ENCODE measurements around the gene CDYL2.

DNA sequence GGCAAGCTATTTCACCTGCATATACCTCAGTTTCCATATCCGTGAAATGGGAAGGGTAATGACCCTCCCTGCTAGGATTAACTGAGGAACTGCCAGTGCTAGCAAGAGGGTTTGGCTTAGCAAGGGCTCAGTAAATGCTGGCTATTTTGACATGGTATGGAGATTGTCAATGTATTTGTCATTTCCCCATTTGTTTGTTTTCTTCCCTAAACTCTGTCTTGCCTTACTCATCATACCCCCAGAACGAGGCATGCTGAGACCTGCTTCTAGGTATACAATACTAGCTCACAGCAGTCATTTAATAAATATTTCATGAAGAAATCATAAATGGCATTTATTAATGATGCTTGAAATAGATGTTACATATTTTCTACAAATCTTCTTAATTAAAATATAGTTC, 139.6 kb downstream of the CDYL2 start:
- TF ChIP-seq, protein P1, sequence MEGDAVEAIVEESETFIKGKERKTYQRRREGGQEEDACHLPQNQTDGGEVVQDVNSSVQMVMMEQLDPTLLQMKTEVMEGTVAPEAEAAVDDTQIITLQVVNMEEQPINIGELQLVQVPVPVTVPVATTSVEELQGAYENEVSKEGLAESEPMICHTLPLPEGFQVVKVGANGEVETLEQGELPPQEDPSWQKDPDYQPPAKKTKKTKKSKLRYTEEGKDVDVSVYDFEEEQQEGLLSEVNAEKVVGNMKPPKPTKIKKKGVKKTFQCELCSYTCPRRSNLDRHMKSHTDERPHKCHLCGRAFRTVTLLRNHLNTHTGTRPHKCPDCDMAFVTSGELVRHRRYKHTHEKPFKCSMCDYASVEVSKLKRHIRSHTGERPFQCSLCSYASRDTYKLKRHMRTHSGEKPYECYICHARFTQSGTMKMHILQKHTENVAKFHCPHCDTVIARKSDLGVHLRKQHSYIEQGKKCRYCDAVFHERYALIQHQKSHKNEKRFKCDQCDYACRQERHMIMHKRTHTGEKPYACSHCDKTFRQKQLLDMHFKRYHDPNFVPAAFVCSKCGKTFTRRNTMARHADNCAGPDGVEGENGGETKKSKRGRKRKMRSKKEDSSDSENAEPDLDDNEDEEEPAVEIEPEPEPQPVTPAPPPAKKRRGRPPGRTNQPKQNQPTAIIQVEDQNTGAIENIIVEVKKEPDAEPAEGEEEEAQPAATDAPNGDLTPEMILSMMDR (IDR thresholded peaks at IDR 0.05), result no peak
- TF ChIP-seq POLR2A (IDR thresholded peaks at IDR 0.05), result no peak
